ENCODE measurements around the gene ANKS4B. TPM values are rescaled to one million over a fixed set of nuclear protein-coding genes. Genes with fewer than 3 reads are reported as not detected.
A peak's percentile ranks its signal among the peaks of the same experiment; 100 is the strongest.
"Not testable (repeated sequence)": the region's sequence is repeated elsewhere in the genome, so short reads cannot be mapped to it uniquely, and the experiment has no call there.

Gene ANKS4B
- total RNA-seq, 1 experiment from 2014 or later = not detected

- H3K9me2 ChIP-seq (replicated peaks; ENCODE audit: insufficient read depth, low read length); H4K20me1 ChIP-seq (ENCODE audit: insufficient read depth, low read depth, low read length); H2AFZ ChIP-seq (ENCODE audit: low read length); H3K4me3 ChIP-seq (ENCODE audit: low read length); H3K36me3 ChIP-seq (ENCODE audit: insufficient read depth, low read length); H3K9me3 ChIP-seq (ENCODE audit: low read length); H3K27ac ChIP-seq (ENCODE audit: low read length); H3K79me2 ChIP-seq (ENCODE audit: low read length); H3K4me2 ChIP-seq (ENCODE audit: low read depth, low read length, poor library complexity, severe bottlenecking); DNase-seq; H3K9ac ChIP-seq (ENCODE audit: low read length); H3K27me3 ChIP-seq (ENCODE audit: low read length): not testable (repeated sequence)
- H3K4me1 ChIP-seq (ENCODE audit: low read length) = peaks cover 52% of the 10 kb centered on the region
Observed at GRCh38 chr16:21272763-21273162, 39.3 kb downstream of the ANKS4B start.

- H3K36me3 ChIP-seq (ENCODE audit: insufficient read depth, low read length) = no peaks in the 10 kb centered on the region
- H4K20me1 ChIP-seq (ENCODE audit: insufficient read depth, low read depth, low read length) = no peaks in the 10 kb centered on the region
- H3K9ac ChIP-seq (ENCODE audit: low read length) = no peak overlapping the region
- H3K4me1 ChIP-seq (ENCODE audit: low read length) = peaks cover 53% of the 10 kb centered on the region
- no peak overlapping the region for H3K4me3 ChIP-seq (ENCODE audit: low read length)
- no peak overlapping the region for H2AFZ ChIP-seq (ENCODE audit: low read length)
- no peaks in the 10 kb centered on the region for H3K9me2 ChIP-seq (replicated peaks; ENCODE audit: insufficient read depth, low read length)
- H3K9me3 ChIP-seq (ENCODE audit: low read length) = no peaks in the 10 kb centered on the region
- no peak overlapping the region for H3K27ac ChIP-seq (ENCODE audit: low read length)
- peak; percentile 68 for DNase-seq
- no peaks in the 10 kb centered on the region for H3K27me3 ChIP-seq (ENCODE audit: low read length)
- peak overlapping the region; percentile 23 for H3K4me2 ChIP-seq (ENCODE audit: low read depth, low read length, poor library complexity, severe bottlenecking)
- no peaks in the 10 kb centered on the region for H3K79me2 ChIP-seq (ENCODE audit: low read length)
Observed at GRCh38 chr16:21274172-21274726, 40.8 kb downstream of the ANKS4B start.

GRCh38 chr16:21275529-21275928 lies 42.0 kb downstream of the ANKS4B start:
- Histone ChIP-seq H3K9me3 (ENCODE audit: low read length) (no peaks in the 10 kb centered on the region), H3K9ac (ENCODE audit: low read length) (no peak overlapping the region), H3K79me2 (ENCODE audit: low read length) (no peaks in the 10 kb centered on the region), H4K20me1 (ENCODE audit: insufficient read depth, low read depth, low read length) (no peaks in the 10 kb centered on the region), H3K36me3 (ENCODE audit: insufficient read depth, low read length) (no peaks in the 10 kb centered on the region), H3K4me2 (ENCODE audit: low read depth, low read length, poor library complexity, severe bottlenecking) (peak overlapping the region; percentile 53), H3K27me3 (ENCODE audit: low read length) (no peaks in the 10 kb centered on the region), H3K27ac (ENCODE audit: low read length) (no peak overlapping the region), H2AFZ (ENCODE audit: low read length) (no peak overlapping the region), H3K4me3 (ENCODE audit: low read length) (no peak overlapping the region), H3K4me1 (ENCODE audit: low read length) (peaks cover 53% of the 10 kb centered on the region), H3K9me2 (replicated peaks; ENCODE audit: insufficient read depth, low read length) (no peaks in the 10 kb centered on the region)
- DNase-seq = no peak

GRCh38 chr16:21276090-21276489 lies 42.6 kb downstream of the ANKS4B start:
- no peak overlapping the region for H3K9ac ChIP-seq (ENCODE audit: low read length)
- no peaks in the 10 kb centered on the region for H3K79me2 ChIP-seq (ENCODE audit: low read length)
- no peaks in the 10 kb centered on the region for H4K20me1 ChIP-seq (ENCODE audit: insufficient read depth, low read depth, low read length)
- DNase-seq = peak; percentile 83
- H3K36me3 ChIP-seq (ENCODE audit: insufficient read depth, low read length) = no peaks in the 10 kb centered on the region
- no peaks in the 10 kb centered on the region for H3K9me3 ChIP-seq (ENCODE audit: low read length)
- H3K4me3 ChIP-seq (ENCODE audit: low read length) = peak overlapping the region; percentile 12; the same call in 1 of the 2 replicates
- H3K27ac ChIP-seq (ENCODE audit: low read length) = no peak overlapping the region
- H2AFZ ChIP-seq (ENCODE audit: low read length) = no peak overlapping the region
- peaks cover 53% of the 10 kb centered on the region for H3K4me1 ChIP-seq (ENCODE audit: low read length)
- peak overlapping the region; percentile 53 for H3K4me2 ChIP-seq (ENCODE audit: low read depth, low read length, poor library complexity, severe bottlenecking)
- H3K9me2 ChIP-seq (replicated peaks; ENCODE audit: insufficient read depth, low read length) = no peaks in the 10 kb centered on the region
- no peaks in the 10 kb centered on the region for H3K27me3 ChIP-seq (ENCODE audit: low read length)

GRCh38 chr16:21277045-21277926 lies 43.8 kb downstream of the ANKS4B start:
- peak overlapping the region; percentile 53 for H3K4me2 ChIP-seq (ENCODE audit: low read depth, low read length, poor library complexity, severe bottlenecking)
- H3K36me3 ChIP-seq (ENCODE audit: insufficient read depth, low read length) = no peaks in the 10 kb centered on the region
- peaks cover 53% of the 10 kb centered on the region for H3K4me1 ChIP-seq (ENCODE audit: low read length)
- H3K27ac ChIP-seq (ENCODE audit: low read length) = no peak overlapping the region
- no peaks in the 10 kb centered on the region for H3K79me2 ChIP-seq (ENCODE audit: low read length)
- no peaks in the 10 kb centered on the region for H4K20me1 ChIP-seq (ENCODE audit: insufficient read depth, low read depth, low read length)
- DNase-seq = no peak
- H3K9me3 ChIP-seq (ENCODE audit: low read length) = no peaks in the 10 kb centered on the region
- H3K9me2 ChIP-seq (replicated peaks; ENCODE audit: insufficient read depth, low read length) = no peaks in the 10 kb centered on the region
- H3K27me3 ChIP-seq (ENCODE audit: low read length) = no peaks in the 10 kb centered on the region
- no peak overlapping the region for H2AFZ ChIP-seq (ENCODE audit: low read length)
- H3K9ac ChIP-seq (ENCODE audit: low read length) = no peak overlapping the region
- no peak overlapping the region for H3K4me3 ChIP-seq (ENCODE audit: low read length)

GRCh38 chr16:21277927-21278706 lies 44.6 kb downstream of the ANKS4B start, which contains the start of gene CRYM:
Gene CRYM, minus strand, starts transcription at chr16:21278290. Its CDS starts 39 bp downstream, at chr16:21278251.
- peaks cover 53% of the 10 kb centered on the region for H3K4me1 ChIP-seq (ENCODE audit: low read length)
- no peaks in the 10 kb centered on the region for H3K27me3 ChIP-seq (ENCODE audit: low read length)
- no peak within 1 kb of the TSS for H3K9ac ChIP-seq (ENCODE audit: low read length)
- H3K36me3 ChIP-seq (ENCODE audit: insufficient read depth, low read length) = no peaks in the 10 kb centered on the region
- H4K20me1 ChIP-seq (ENCODE audit: insufficient read depth, low read depth, low read length) = no peaks in the 10 kb centered on the region
- no peaks in the 10 kb centered on the region for H3K9me3 ChIP-seq (ENCODE audit: low read length)
- H3K79me2 ChIP-seq (ENCODE audit: low read length) = no peaks in the 10 kb centered on the region
- peak; percentile 85 for DNase-seq
- peak within 1 kb of the TSS; percentile 44 for H3K4me2 ChIP-seq (ENCODE audit: low read depth, low read length, poor library complexity, severe bottlenecking)
- H3K4me3 ChIP-seq (ENCODE audit: low read length) = no peak within 1 kb of the TSS
- no peak within 1 kb of the TSS for H3K27ac ChIP-seq (ENCODE audit: low read length)
- H2AFZ ChIP-seq (ENCODE audit: low read length) = no peak within 1 kb of the TSS
- no peaks in the 10 kb centered on the region for H3K9me2 ChIP-seq (replicated peaks; ENCODE audit: insufficient read depth, low read length)

- Histone ChIP-seq H4K20me1 (ENCODE audit: insufficient read depth, low read depth, low read length) (no peaks in the 10 kb centered on the region), H3K36me3 (ENCODE audit: insufficient read depth, low read length) (no peaks in the 10 kb centered on the region), H3K4me1 (ENCODE audit: low read length) (peaks cover 43% of the 10 kb centered on the region), H3K9ac (ENCODE audit: low read length) (no peak overlapping the region), H3K79me2 (ENCODE audit: low read length) (no peaks in the 10 kb centered on the region), H2AFZ (ENCODE audit: low read length) (no peak overlapping the region), H3K27ac (ENCODE audit: low read length) (no peak overlapping the region), H3K27me3 (ENCODE audit: low read length) (no peaks in the 10 kb centered on the region), H3K4me2 (ENCODE audit: low read depth, low read length, poor library complexity, severe bottlenecking) (no peak overlapping the region), H3K4me3 (ENCODE audit: low read length) (no peak overlapping the region), H3K9me2 (replicated peaks; ENCODE audit: insufficient read depth, low read length) (no peaks in the 10 kb centered on the region), H3K9me3 (ENCODE audit: low read length) (no peaks in the 10 kb centered on the region)
- DNase-seq = no peak
Observed at GRCh38 chr16:21279501-21279900, 46.0 kb downstream of the ANKS4B start.

Measured in Karpas-422 (cell line).